ENCODE results near the gene CEP85L.

Gene CEP85L

GRCh38 chr6:118524686-118525085, 126.7 kb downstream of the CEP85L start:
- no peak for DNase-seq
- no peak for TF ChIP-seq CTCF (IDR thresholded peaks at IDR 0.05)
- Histone ChIP-seq H3K4me3 (no peak overlapping the region), H3K27me3 (no peaks in the 10 kb centered on the region), H3K4me1 (peaks cover 0 to 43% (median 6%) of the 10 kb centered on the region in 4 donors), H3K36me3 (peaks cover 0 to 4% (median 0%) of the 10 kb centered on the region in 3 donors), H3K27ac (no peak overlapping the region), H3K9me3 (no peaks in the 10 kb centered on the region)
- intact Hi-C loops (cut with DNase I; ENCODE audit: low total_unique reads), result no loop called here

- TF ChIP-seq CTCF (IDR thresholded peaks at IDR 0.05), result no peak
- no peak for DNase-seq
- H3K4me3 ChIP-seq, result no peak overlapping the region
- peaks cover 0 to 4% (median 0%) of the 10 kb centered on the region in 3 donors for H3K36me3 ChIP-seq
- intact Hi-C loops (cut with DNase I; ENCODE audit: low total_unique reads), result no loop called here
- H3K4me1 ChIP-seq, result peaks cover 0 to 29% (median 4%) of the 10 kb centered on the region in 4 donors
- H3K27ac ChIP-seq, result no peak overlapping the region
- no peaks in the 10 kb centered on the region for H3K9me3 ChIP-seq
- no peaks in the 10 kb centered on the region for H3K27me3 ChIP-seq
Measured at GRCh38 chr6:118523216-118523615, 128.2 kb downstream of the CEP85L start.

- DNase-seq, result no peak
- peaks cover 0 to 22% (median 3%) of the 10 kb centered on the region in 4 donors for H3K4me1 ChIP-seq
- no peak for TF ChIP-seq CTCF (IDR thresholded peaks at IDR 0.05)
- peaks cover 0 to 4% (median 0%) of the 10 kb centered on the region in 3 donors for H3K36me3 ChIP-seq
- no peaks in the 10 kb centered on the region for H3K27me3 ChIP-seq
- H3K27ac ChIP-seq, result no peak overlapping the region
- H3K4me3 ChIP-seq, result no peak overlapping the region
- intact Hi-C loops (cut with DNase I; ENCODE audit: low total_unique reads), result no loop called here
- H3K9me3 ChIP-seq, result no peaks in the 10 kb centered on the region
Measured at GRCh38 chr6:118522422-118522821, 129.0 kb downstream of the CEP85L start.

- intact Hi-C loops (cut with DNase I; ENCODE audit: low total_unique reads), result no loop called here
- no peak for DNase-seq
- no peak overlapping the region for H3K4me3 ChIP-seq
Measured at GRCh38 chr6:118514689-118515088, 136.7 kb downstream of the CEP85L start.

GRCh38 chr6:118511930-118512715, 139.3 kb downstream of the CEP85L start:
- H3K9me3 ChIP-seq, result no peaks in the 10 kb centered on the region
- H3K27me3 ChIP-seq, result no peaks in the 10 kb centered on the region
- H3K36me3 ChIP-seq, result no peaks in the 10 kb centered on the region
- intact Hi-C loops (cut with DNase I; ENCODE audit: low total_unique reads), result no loop called here
- no peak for DNase-seq
- no peak overlapping the region for H3K4me3 ChIP-seq
- TF ChIP-seq CTCF (IDR thresholded peaks at IDR 0.05), result no peak
- peaks cover 0 to 57% (median 3%) of the 10 kb centered on the region in 4 donors for H3K4me1 ChIP-seq
- H3K27ac ChIP-seq, result peak overlapping the region; percentile 9 to 40

More at GRCh38 chr6:118514689-118515088, 136.7 kb downstream of the CEP85L start:
- no peaks in the 10 kb centered on the region for H3K9me3 ChIP-seq
- H3K4me1 ChIP-seq, result peaks cover 0 to 39% (median 0%) of the 10 kb centered on the region in 4 donors
- no peak for TF ChIP-seq CTCF (IDR thresholded peaks at IDR 0.05)
- no peaks in the 10 kb centered on the region for H3K27me3 ChIP-seq
- peak overlapping the region in 1 of 2 donors; percentile 47 for H3K27ac ChIP-seq
- no peaks in the 10 kb centered on the region for H3K36me3 ChIP-seq
